ENCODE data around the gene CBARP.

Gene CBARP

DNA sequence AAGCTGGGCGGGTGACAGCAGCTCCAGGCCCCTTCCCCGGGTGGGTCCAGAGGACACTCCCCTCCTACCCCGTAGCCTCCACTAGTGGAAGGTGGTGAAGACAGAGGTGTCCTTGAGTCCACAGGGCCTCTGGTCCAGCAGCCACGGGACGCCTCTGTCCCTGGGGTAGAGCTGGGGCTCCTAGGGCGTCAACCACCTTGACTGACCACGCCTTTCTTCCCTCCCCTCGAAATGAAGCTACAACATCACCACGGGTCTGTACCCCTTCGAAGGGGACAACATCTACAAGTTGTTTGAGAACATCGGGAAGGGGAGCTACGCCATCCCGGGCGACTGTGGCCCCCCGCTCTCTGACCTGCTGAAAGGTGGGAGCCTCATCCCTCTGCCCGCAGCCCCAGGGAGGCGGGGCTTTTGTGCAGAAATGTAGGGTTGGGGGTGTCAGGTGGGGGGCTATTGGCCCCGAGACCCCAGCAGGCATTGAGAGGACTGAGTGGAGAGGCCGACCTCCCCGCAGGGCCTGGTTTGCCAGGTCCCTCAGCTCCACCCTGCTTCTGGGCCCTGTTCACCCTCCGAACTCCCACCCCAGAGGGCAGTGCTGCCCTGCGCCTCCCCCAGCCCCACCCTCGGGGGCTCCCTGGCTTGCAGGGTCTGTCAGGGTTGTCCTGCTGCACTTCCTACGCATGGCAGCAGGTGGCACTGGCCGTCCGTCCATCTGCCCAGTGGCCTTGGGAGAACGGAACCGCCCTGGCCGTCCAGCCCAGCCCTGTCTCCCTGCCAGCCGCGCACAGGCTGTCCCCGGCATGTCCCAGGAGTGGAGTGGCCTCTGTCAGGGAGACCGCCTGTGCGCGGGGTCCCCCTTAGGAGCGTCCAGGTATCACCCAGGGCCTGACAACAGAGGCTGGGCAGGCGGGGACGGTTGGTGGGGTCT, 16.6 kb downstream of the CBARP start:
- no peak for DNase-seq (ENCODE audit: low read depth)
- TF ChIP-seq MYC (IDR thresholded peaks at IDR 0.05; ENCODE audit: low read depth, low read length), result no peak
- TF ChIP-seq POLR2A (IDR thresholded peaks at IDR 0.05; ENCODE audit: extremely low read depth, insufficient read length), result no peak
- TF ChIP-seq, protein P1, sequence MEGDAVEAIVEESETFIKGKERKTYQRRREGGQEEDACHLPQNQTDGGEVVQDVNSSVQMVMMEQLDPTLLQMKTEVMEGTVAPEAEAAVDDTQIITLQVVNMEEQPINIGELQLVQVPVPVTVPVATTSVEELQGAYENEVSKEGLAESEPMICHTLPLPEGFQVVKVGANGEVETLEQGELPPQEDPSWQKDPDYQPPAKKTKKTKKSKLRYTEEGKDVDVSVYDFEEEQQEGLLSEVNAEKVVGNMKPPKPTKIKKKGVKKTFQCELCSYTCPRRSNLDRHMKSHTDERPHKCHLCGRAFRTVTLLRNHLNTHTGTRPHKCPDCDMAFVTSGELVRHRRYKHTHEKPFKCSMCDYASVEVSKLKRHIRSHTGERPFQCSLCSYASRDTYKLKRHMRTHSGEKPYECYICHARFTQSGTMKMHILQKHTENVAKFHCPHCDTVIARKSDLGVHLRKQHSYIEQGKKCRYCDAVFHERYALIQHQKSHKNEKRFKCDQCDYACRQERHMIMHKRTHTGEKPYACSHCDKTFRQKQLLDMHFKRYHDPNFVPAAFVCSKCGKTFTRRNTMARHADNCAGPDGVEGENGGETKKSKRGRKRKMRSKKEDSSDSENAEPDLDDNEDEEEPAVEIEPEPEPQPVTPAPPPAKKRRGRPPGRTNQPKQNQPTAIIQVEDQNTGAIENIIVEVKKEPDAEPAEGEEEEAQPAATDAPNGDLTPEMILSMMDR (IDR thresholded peaks at IDR 0.05; ENCODE audit: low read depth, low read length), result peak; percentile 13
- TF ChIP-seq, protein P2, sequence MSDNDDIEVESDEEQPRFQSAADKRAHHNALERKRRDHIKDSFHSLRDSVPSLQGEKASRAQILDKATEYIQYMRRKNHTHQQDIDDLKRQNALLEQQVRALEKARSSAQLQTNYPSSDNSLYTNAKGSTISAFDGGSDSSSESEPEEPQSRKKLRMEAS (IDR thresholded peaks at IDR 0.05; ENCODE audit: low read depth, low read length), result no peak
- no peak overlapping the region for H3K4me3 ChIP-seq (ENCODE audit: low read depth, low read length)

DNA sequence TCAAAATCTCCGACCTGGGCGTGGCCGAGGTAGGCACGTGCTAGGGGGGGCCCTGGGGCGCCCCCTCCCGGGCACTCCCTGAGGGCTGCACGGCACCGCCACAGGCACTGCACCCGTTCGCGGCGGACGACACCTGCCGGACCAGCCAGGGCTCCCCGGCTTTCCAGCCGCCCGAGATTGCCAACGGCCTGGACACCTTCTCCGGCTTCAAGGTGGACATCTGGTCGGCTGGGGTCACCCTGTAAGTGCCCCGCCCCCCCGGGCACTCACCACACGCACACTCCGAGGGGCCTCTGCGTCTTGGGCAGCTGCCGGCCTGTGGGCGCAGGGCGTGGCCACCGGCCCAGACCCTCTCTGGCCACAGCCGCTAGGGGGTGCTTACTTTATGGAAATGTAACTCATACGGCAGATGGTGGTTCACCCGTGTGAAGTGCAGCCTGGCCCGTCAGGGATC, 17.3 kb downstream of the CBARP start:
- H3K4me3 ChIP-seq (ENCODE audit: low read depth, low read length), result no peak overlapping the region
- TF ChIP-seq, protein P1 (IDR thresholded peaks at IDR 0.05; ENCODE audit: low read depth, low read length), result no peak
- DNase-seq (ENCODE audit: low read depth), result no peak

DNA sequence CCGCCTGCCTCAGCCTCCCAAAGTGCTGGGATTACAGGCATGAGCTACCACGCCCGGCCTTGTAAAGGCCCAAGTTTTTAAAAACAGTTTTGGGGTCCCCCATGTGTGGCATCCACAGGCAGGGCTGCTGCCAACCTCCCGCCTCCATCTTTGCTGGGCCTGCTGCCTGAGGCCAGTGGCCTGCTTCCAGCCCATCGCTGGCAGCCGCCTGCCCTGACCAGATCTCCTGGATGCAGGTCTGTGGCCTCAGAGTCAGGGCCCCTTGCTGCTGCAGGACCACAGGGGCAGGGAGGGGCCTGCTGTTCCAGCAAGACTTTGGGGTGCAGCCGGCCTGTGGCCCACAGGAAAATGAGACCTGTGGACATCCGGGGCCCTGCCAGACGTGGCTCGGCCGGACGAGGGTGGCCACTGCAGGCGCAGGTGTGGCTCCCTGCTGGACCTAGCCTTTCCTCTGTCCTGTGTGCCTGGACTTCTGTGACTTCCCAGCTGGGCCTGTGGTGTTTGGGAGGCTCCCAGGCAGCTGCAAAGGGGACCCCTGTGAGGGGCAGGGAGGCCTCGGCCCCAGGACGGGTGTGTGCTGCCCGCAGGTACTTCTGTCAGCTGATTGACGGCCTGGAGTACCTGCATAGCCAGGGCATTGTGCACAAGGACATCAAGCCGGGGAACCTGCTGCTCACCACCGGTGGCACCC, 17.9 kb downstream of the CBARP start:
- DNase-seq (ENCODE audit: low read depth), result no peak
- no peak overlapping the region for H3K4me3 ChIP-seq (ENCODE audit: low read depth, low read length)
- TF ChIP-seq POLR2A (IDR thresholded peaks at IDR 0.05; ENCODE audit: extremely low read depth, insufficient read length) (no peak), MYC (IDR thresholded peaks at IDR 0.05; ENCODE audit: low read depth, low read length) (no peak)
- TF ChIP-seq, protein P1 (IDR thresholded peaks at IDR 0.05; ENCODE audit: low read depth, low read length), result no peak

DNA sequence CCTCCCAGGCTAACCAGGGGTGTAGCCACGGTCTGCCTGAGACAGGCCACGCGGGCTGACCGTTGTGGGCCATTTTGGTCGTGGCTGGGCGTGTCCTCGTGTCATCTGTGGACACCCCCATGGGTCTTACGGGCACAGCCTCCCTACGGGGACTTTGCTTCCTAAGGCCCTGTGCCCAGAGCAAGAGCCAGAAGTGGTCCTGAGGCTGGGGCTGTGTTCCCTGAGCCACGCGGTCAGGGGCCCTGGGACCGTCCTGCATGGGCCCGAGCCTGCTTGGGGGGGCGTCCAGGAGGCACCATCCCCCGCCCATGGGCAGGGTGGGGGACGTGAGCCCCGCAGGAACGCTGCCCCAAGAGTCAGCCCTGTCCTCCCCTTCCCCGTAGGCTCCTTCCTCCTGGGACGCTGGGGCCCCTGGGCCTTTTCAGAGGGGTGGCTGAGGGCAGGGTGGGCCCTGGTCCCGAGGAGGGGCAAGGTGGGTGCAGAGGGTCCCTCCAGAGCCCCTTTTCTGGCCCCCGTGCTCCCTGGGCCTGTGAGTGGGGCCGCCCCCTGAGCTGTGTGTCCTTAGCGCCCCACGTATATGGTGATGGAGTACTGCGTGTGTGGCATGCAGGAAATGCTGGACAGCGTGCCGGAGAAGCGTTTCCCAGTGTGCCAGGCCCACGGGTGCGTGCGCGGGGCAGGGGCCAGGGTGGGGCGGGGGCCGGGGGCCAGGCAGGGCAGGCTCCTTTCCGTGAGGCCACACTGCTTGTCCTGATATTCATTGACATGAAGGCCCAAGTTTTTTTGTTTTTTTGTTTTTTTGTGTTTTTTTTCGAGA, 18.8 kb downstream of the CBARP start:
- H3K4me3 ChIP-seq (ENCODE audit: low read depth, low read length), result no peak overlapping the region
- TF ChIP-seq MYC (IDR thresholded peaks at IDR 0.05; ENCODE audit: low read depth, low read length) (no peak), POLR2A (IDR thresholded peaks at IDR 0.05; ENCODE audit: extremely low read depth, insufficient read length) (no peak)
- TF ChIP-seq, protein P2 (IDR thresholded peaks at IDR 0.05; ENCODE audit: low read depth, low read length), result no peak
- TF ChIP-seq, protein P1 (IDR thresholded peaks at IDR 0.05; ENCODE audit: low read depth, low read length), result no peak
- DNase-seq (ENCODE audit: low read depth), result no peak

DNA sequence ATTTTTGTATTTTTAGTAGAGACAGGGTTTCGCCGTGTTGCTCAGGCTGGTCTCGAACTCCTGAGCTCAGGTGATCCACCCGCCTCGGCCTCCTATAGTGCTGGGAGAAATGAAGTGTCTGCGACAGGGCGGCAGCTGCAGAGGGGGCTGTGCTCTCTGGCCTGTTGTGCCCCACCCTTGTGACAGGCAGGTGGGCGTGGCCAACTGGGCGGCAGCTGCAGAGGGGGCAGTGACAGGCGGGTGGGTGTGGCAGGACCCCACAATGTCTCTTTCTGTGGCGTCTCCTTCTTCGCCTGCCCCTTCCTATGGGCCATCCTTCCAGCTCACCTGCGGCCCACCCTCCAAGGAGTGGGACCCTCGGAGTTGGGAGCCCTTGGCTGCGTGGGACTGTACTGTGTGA, 20.4 kb downstream of the CBARP start:
- DNase-seq (ENCODE audit: low read depth), result no peak
- TF ChIP-seq POLR2A (IDR thresholded peaks at IDR 0.05; ENCODE audit: extremely low read depth, insufficient read length), result no peak
- no peak for TF ChIP-seq MYC (IDR thresholded peaks at IDR 0.05; ENCODE audit: low read depth, low read length)
- TF ChIP-seq, protein P2 (IDR thresholded peaks at IDR 0.05; ENCODE audit: low read depth, low read length), result no peak
- TF ChIP-seq, protein P1 (IDR thresholded peaks at IDR 0.05; ENCODE audit: low read depth, low read length), result no peak
- no peak overlapping the region for H3K4me3 ChIP-seq (ENCODE audit: low read depth, low read length)
